GM21390 (cell line): Measurements from ENCODE around the gene KRT16.
"Not testable (repeated sequence)": the region's sequence is repeated elsewhere in the genome, so short reads cannot be mapped to it uniquely, and the experiment has no call there.

ENCODE experiments used
- ATAC-seq: cut with Tn5 transposase; IDR thresholded peaks from one replicate; pipeline ENCODE4 v1.9.1; 2021; ENCODE audit not compliant: unreplicated experiment

KRT16 gene

GRCh38 chr17:41585301-41586056 lies 27.1 kb downstream of the KRT16 start:
- ATAC-seq, result no peak

- ATAC-seq, result not testable (repeated sequence)
Measured at GRCh38 chr17:41584331-41584927, 28.1 kb downstream of the KRT16 start.

GRCh38 chr17:41583137-41584127 lies 29.1 kb downstream of the KRT16 start:
- no peak for ATAC-seq

- not testable (repeated sequence) for ATAC-seq
Measured at GRCh38 chr17:41582061-41582968, 30.3 kb downstream of the KRT16 start.

GRCh38 chr17:41581366-41582060 lies 31.1 kb downstream of the KRT16 start:
- ATAC-seq, result no peak

GRCh38 chr17:41580687-41581365 lies 31.7 kb downstream of the KRT16 start:
- ATAC-seq, result no peak

GRCh38 chr17:41580244-41580575 lies 32.4 kb downstream of the KRT16 start:
- ATAC-seq, result no peak

- ATAC-seq, result peak; percentile 46
Measured at GRCh38 chr17:41579484-41580243, 32.9 kb downstream of the KRT16 start.

GRCh38 chr17:41578971-41579370 lies 33.6 kb downstream of the KRT16 start:
- ATAC-seq, result no peak

- ATAC-seq, result no peak
Measured at GRCh38 chr17:41578538-41578937, 34.0 kb downstream of the KRT16 start.

GRCh38 chr17:41576740-41577139 lies 35.8 kb downstream of the KRT16 start:
- ATAC-seq, result not testable (repeated sequence)

GRCh38 chr17:41575336-41575735 lies 37.2 kb downstream of the KRT16 start:
- no peak for ATAC-seq

- no peak for ATAC-seq
Measured at GRCh38 chr17:41571561-41572434, 40.8 kb downstream of the KRT16 start, which contains the start of gene KRT9. Gene KRT9 (minus strand): TSS chr17:41572059. CDS start chr17:41571992, 67 bp downstream.

GRCh38 chr17:41567317-41567716 lies 45.2 kb downstream of the KRT16 start:
- ATAC-seq, result no peak

GRCh38 chr17:41565338-41565737 lies 47.2 kb downstream of the KRT16 start:
- ATAC-seq, result no peak

GRCh38 chr17:41563607-41564170 lies 48.9 kb downstream of the KRT16 start:
- ATAC-seq, result no peak

- ATAC-seq, result no peak
Measured at GRCh38 chr17:41561554-41561953, 51.0 kb downstream of the KRT16 start.
